Renal cortex interstitium (tissue), 15 donors: ENCODE results near the gene AP5M1. TPM values are rescaled to one million over a fixed set of nuclear protein-coding genes. Genes with fewer than 3 reads are reported as not detected.
"Not testable (repeated sequence)": the region's sequence is repeated elsewhere in the genome, so short reads cannot be mapped to it uniquely, and the experiment has no call there.

Experiments used
- DNase-seq, 11 donors: peaks; one replicate each; pipeline ENCODE4 v3.0.0-alpha.2; 2013; ENCODE audit warnings: low read depth in 9 of 11, low spot score in 4 of 11; ENCODE audit errors: extremely low read depth in 1 of 11
- long read RNA-seq, 16 experiments: transcript quantifications; one replicate each; lab custom pipeline, GENCODE V29; 2026
- polyA plus RNA-seq, 3 donors: library from polyadenylated mRNA; unstranded; fragments of 120-200 nt; gene quantifications; one replicate each; pipeline ENCODE4 v1.2.1, GENCODE V29; 2013; ENCODE audit not compliant: insufficient read length in 3 of 3

AP5M1 gene
- 10 to 100 TPM; 51.2 to 63.0 (median 56.5) TPM for polyA plus RNA-seq
- long read RNA-seq, donor 1, full-length matches to known transcripts = 8 of 8 reads
- long read RNA-seq, donor 1, partial matches to known transcripts = 0 of 8 reads
- long read RNA-seq, donor 1, other reads (novel, unspliced or antisense) = 0 of 8 reads
- long read RNA-seq, donor 2, full-length matches to known transcripts = 6 of 6 reads
- long read RNA-seq, donor 2, partial matches to known transcripts = 0 of 6 reads
- long read RNA-seq, donor 2, other reads (novel, unspliced or antisense) = 0 of 6 reads
- long read RNA-seq, donor 3, full-length matches to known transcripts = 16 of 27 reads
- long read RNA-seq, donor 3, partial matches to known transcripts = 11 of 27 reads
- long read RNA-seq, donor 3, other reads (novel, unspliced or antisense) = 0 of 27 reads
- long read RNA-seq, donor 4, full-length matches to known transcripts = 7 of 7 reads
- long read RNA-seq, donor 4, partial matches to known transcripts = 0 of 7 reads
- long read RNA-seq, donor 4, other reads (novel, unspliced or antisense) = 0 of 7 reads
- long read RNA-seq, donor 5 = 0 reads
- long read RNA-seq, donor 6, full-length matches to known transcripts = 10 of 10 reads
- long read RNA-seq, donor 6, partial matches to known transcripts = 0 of 10 reads
- long read RNA-seq, donor 6, other reads (novel, unspliced or antisense) = 0 of 10 reads
- long read RNA-seq, donor 7, full-length matches to known transcripts = 14 of 19 reads
- long read RNA-seq, donor 7, partial matches to known transcripts = 5 of 19 reads
- long read RNA-seq, donor 7, other reads (novel, unspliced or antisense) = 0 of 19 reads
- long read RNA-seq, donor 8 = 0 reads
- long read RNA-seq, donor 9, full-length matches to known transcripts = 15 of 15 reads
- long read RNA-seq, donor 9, partial matches to known transcripts = 0 of 15 reads
- long read RNA-seq, donor 9, other reads (novel, unspliced or antisense) = 0 of 15 reads
- long read RNA-seq, donor 10, full-length matches to known transcripts = 14 of 14 reads
- long read RNA-seq, donor 10, partial matches to known transcripts = 0 of 14 reads
- long read RNA-seq, donor 10, other reads (novel, unspliced or antisense) = 0 of 14 reads
- long read RNA-seq, donor 11, full-length matches to known transcripts = 15 of 15 reads
- long read RNA-seq, donor 11, partial matches to known transcripts = 0 of 15 reads
- long read RNA-seq, donor 11, other reads (novel, unspliced or antisense) = 0 of 15 reads
- long read RNA-seq, donor 12, full-length matches to known transcripts = 3 of 3 reads
- long read RNA-seq, donor 12, partial matches to known transcripts = 0 of 3 reads
- long read RNA-seq, donor 12, other reads (novel, unspliced or antisense) = 0 of 3 reads
- long read RNA-seq, donor 13 = 0 reads
- long read RNA-seq, donor 14, full-length matches to known transcripts = 4 of 4 reads
- long read RNA-seq, donor 14, partial matches to known transcripts = 0 of 4 reads
- long read RNA-seq, donor 14, other reads (novel, unspliced or antisense) = 0 of 4 reads
- long read RNA-seq, donor 15, full-length matches to known transcripts = 1 of 1 reads
- long read RNA-seq, donor 15, partial matches to known transcripts = 0 of 1 reads
- long read RNA-seq, donor 15, other reads (novel, unspliced or antisense) = 0 of 1 reads
- long read RNA-seq, donor 16, full-length matches to known transcripts = 24 of 35 reads
- long read RNA-seq, donor 16, partial matches to known transcripts = 11 of 35 reads
- long read RNA-seq, donor 16, other reads (novel, unspliced or antisense) = 0 of 35 reads

DNA sequence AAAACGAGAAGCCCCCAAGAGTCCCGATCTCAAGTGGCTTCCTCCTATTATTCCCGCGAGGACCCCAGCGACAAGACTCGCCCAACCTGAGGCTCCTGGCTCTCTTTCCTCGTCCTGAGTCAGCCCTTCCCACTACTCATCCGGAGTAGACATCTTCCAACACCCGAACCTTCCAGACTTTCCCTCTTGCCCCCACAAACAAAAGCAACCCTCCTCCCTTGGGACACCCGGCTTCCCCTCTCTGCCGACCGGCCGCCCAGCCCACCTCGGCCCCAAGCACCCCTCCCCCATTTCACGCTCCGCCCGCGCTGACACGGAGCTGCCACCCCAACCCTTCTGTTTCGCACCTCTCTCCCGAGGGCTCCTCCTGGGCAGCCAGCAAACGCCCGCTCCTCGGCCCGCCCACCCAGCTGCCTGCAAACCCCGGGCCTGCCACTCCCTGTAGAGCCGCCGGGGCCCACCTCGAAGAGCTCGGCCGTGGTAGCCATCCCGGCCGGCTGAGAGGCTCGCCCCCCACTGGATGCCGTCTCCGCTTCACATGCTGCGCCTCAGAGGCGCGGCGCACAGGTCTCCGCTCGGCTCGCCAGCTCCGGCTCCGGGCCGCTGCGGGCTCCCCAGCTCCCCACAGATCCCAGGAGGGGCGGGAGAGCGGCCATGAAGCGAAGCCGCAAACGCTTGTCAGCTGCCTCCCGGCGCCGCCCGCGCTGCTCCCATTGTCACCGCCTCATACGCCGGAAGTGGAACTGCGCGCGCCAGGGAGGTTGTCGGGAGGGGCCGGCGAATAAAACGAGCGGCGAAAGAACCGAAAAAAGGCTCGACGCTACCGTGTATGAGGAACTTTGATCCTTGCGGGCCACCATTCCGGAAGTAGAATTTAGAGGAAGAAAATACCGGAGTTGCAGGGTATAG lies at the start of gene AP5M1, which contains the start of gene EXOC5:
AP5M1 (plus strand) TSS at position 811 of the 909 bp plus-strand sequence. CDS start 344 bp downstream, outside the sequence.
EXOC5 (minus strand) TSS at position 745 of the 909 bp plus-strand sequence; CDS start at position 488, 257 bp downstream.
- peak; percentile 85 to 95 (median 90) for DNase-seq

GRCh38 chr14:57221931-57222330 lies 46.8 kb upstream of the AP5M1 start:
- no peak for DNase-seq

GRCh38 chr14:57227083-57227482 lies 41.7 kb upstream of the AP5M1 start:
- no peak for DNase-seq

DNA sequence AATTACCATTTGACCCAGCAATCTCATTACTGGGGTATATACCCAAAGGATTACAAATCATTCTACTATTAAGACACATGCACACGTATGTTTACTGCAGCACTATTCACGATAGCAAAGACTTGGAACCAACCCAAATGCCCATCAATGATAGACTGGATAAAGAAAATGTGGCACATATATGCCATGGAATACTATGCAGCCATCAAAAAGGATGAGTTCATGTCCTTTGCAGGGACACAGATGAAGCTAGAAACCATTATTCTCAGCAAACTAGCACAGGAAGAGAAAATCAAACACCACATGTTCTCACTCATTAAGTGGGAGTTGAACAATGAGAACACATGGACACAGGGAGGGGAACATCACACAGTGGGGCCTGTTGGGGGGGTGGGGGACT lies 40.5 kb upstream of the AP5M1 start:
- not testable (repeated sequence) for DNase-seq

GRCh38 chr14:57232006-57232405 lies 36.8 kb upstream of the AP5M1 start:
- DNase-seq = no peak

DNA sequence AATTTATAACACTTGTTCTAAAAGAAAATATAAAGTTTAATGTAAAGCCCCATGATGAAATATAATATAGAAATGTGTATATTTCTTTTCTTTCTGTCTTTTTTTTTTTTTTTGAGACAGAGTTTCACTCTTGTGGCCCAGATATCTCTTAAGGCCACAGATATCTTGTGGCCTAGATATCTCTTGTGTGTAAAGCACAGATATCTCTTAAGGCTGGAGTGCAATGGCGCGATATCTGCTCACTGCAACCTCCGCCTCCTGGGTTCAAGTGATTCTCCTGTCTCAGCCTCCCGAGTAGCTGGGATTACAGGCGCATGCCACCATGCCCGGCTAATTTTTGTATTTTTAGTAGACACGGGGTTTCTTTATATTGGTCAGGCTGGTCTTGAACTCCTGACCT lies 28.7 kb upstream of the AP5M1 start:
- DNase-seq = not testable (repeated sequence)

- DNase-seq = no peak
Observed at GRCh38 chr14:57243320-57243719, 25.5 kb upstream of the AP5M1 start.

DNA sequence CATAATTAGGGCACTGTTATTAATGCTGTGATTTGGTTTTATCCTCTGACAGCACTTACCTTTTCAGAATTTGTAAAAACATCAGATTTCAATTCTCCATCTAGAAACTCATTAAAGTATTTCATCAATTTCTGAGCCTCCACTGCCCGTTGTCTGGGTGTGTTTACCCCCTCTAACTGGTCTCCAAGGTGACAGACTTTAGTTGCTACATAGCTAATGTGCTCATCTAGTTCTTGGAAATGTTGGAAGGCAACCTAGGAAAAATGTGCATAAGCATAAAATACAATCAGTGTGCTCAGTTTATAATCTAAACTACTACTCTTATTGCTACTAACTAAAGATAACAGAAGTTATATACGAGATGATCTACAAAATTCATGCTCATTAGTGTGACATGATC lies 24.7 kb upstream of the AP5M1 start:
- DNase-seq = no peak

DNA sequence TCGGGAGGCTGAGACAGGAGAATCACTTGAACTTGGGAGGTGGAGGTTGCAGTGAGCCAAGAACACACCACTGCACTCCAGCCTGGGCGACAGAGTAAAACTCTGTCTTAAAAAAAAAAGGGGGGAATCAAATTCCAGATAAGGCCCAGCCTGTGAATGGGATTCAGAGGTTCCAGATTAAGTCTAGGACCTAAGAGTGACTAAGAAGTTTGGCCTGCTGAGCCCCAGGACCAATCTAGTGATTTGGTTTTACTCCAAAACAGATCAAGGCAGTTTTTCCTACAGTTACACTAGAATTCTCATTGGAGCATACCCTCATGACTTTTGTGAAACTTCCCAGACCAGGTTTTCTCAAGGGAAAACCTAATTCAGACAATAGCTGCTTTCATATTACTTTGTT lies 22.8 kb upstream of the AP5M1 start:
- DNase-seq = no peak

DNA sequence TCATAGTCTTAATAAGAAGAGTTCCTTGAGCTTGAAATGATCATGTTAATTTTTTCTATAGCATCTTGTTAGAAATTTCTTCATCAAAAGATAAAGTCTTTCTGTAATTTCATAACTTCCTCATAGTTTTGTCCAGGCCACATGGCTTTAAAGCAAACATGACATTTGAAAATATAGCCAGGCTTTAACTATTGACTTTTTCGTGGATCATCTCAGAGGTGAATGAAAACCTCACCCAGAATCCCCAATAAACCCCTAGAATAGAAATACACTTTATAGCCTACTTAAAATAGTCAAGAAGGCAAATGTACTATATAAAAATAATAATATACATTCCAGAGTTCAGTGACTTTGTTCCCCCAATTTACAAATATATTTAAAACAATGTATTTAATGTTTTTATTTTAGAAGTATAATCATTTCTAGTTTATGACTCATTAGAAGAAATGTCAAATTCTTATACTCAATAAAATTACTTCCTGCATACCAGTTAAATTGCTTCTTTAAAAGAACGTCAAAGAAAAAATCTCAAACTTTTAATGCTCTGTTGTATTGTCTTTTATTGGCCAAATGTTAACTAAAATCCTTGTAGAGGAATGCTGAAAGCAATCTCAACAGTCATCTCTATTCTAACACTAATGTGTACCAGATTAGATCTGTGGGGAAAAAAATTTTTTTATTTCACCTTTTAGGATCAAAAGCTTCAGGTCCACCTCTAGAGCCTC lies 21.7 kb upstream of the AP5M1 start:
- no peak for DNase-seq

DNA sequence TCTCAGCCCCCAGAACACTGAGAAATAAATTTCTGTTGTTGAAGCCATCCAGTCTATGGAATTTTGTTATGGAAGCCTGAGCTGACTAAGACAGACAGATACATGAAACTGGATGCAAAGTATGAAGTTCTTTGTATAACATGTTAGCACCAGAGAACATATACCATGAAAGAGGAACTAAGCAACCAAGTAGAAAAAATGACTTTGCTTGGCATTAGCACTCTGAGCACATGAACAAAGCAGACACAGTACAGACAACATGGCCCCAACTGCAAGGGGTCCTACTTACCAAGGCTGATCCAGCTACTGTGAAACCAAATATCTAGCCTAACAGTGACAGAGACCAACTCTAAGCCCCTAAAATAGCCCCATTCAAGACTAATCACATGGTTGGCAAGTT lies 13.9 kb upstream of the AP5M1 start:
- no peak for DNase-seq

DNA sequence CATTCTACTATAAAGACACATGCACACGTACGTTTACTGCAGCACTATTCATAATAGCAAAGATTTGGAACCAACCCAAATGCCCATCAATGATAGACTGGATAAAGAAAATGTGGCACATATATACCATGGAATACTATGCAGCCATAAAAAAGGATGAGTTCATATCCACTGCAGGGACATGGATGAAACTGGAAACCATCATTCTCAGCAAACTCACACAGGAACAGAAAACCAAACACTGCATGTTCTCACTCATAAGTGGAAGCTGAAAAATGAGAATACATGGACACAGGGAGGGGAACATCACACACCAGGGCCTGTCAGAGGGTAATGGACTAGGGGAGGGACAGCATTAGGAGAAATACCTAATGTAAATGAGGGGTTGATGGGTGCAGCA lies 10.6 kb upstream of the AP5M1 start:
- not testable (repeated sequence) for DNase-seq

- DNase-seq = no peak
Observed at GRCh38 chr14:57259672-57260071, 9.1 kb upstream of the AP5M1 start.

DNA sequence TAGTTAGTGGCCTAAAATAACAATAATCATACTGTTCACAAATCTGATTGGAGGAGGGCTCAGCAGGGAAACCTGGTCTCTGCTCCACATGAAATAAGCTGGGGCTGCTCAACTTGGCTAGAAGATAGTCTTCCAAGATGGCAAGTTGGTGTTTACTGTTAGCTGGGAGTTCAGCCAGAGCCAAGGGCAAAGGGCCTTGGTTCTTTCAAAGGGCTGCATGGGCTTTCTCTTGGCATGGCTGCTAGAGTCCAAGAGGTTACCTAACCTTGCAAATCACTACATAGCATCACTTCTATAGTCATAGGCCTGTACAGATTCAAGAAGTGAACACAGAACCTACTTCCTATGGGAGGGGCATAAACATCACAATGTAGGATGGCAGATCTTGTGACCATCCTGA lies 7.2 kb upstream of the AP5M1 start:
- no peak for DNase-seq

DNA sequence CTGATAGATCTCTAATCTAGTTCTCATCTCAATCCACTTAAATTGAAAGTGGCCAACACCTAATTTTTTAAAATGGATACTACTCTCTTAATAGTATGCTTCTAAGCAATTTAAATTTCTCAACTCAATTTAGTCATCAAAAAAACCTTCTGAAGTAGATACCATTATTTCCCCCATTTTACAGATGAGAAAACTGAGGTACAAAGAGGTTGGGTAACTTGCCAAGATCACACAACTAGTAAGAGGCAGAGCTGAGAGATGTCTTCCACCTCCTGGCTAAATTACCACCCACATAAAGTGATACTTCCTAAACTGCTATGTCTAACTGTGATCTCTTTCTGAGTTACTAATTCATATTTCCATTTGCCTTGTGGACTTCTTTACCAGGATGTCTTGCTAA lies 6.7 kb upstream of the AP5M1 start:
- DNase-seq = no peak

DNA sequence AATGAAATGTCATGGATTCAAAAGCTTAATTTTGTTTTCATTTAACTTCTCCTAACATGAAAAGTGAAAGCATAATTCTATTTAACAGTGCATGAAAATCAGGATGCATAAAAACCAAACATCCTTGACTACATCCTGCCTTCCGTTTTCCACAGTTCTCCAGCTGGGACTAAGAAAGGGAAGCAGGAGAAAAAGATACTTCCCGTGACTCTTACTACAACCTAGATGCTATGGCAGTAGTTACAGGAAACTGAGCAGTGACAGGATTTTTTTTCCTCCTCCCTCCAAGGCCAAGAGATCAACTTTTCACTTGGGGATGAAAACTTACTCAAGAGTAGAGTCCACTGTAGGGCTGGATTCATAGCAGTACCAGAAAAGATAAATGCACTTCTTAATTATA lies 2.7 kb upstream of the AP5M1 start:
- DNase-seq = peak in 3 of 11 donors; percentile 1 to 7 (median 6)
